Neutrophil (primary cell): ENCODE measurements around the gene GTPBP3.

Source experiments
- H3K27ac ChIP-seq: fragments of 200-600 bp; sonication (generic); 2 replicates; pipeline ENCODE4 v1.5.1; 2016; ENCODE audit warnings: mild to moderate bottlenecking, moderate library complexity
- H3K27me3 ChIP-seq: fragments of 200-600 bp; sonication (generic); 2 replicates; pipeline ENCODE4 v1.6.0; 2016; ENCODE audit warnings: mild to moderate bottlenecking
- H3K36me3 ChIP-seq: fragments of 200-600 bp; sonication (generic); 2 replicates; pipeline ENCODE4 v1.5.1; 2017
- H3K4me1 ChIP-seq, 2 experiments: fragments of 200-600 bp in 1 of 2; sonication (generic) in 1 of 2; 1 replicate in 1 of 2; 2 replicates in 1 of 2; pipeline versions ENCODE4 v1.5.1 to v1.6.1; 2013 to 2016; ENCODE audit warnings: low read depth in 1 of 2, low read length in 1 of 2, mild to moderate bottlenecking in 1 of 2, moderate library complexity in 1 of 2; ENCODE audit not compliant: control insufficient read depth in 1 of 2, insufficient read depth in 1 of 2
- H3K4me3 ChIP-seq, 2 experiments: fragments of 200-600 bp in 1 of 2; sonication (generic) in 1 of 2; 1 replicate in 1 of 2; 2 replicates in 1 of 2; pipeline ENCODE4 v1.5.1; 2013 to 2016; ENCODE audit warnings: low read depth in 1 of 2, low read length in 1 of 2, mild to moderate bottlenecking in 1 of 2, moderate library complexity in 1 of 2
- H3K9me3 ChIP-seq: fragments of 200-600 bp; sonication (generic); 2 replicates; pipeline ENCODE4 v1.5.1; 2016
- TF ChIP-seq, protein P1 (sequence below): fragments of 200-600 bp; sonication (generic); IDR thresholded peaks from 2 replicates; pipeline ENCODE4 v1.5.1; 2016; ENCODE audit warnings: antibody characterized with exemption

The GTPBP3 gene

DNA sequence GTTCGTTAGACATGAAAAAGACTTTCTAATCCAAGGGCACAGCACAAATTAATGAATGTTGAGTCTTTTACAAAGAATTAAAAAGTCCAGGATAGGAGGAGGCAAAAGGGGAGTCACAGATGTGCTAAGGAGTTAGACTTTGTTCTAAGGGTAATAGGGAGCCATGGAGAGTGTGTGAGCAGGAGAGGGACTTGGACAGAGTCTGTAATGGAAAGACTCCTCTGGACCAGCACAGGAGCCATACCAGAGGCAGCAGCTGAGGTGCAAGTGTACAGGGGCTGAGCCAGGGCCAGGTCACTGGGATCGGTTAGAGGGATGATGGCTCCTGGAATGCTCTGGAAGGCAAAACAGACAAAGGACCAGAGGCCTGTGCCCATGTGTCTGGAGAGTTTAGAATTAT lies 10.5 kb downstream of the GTPBP3 start:
- H3K27me3 ChIP-seq, result peaks cover 65% of the 10 kb centered on the region
- peaks cover 2 to 4% of the 10 kb centered on the region in 2 experiments for H3K4me1 ChIP-seq
- TF ChIP-seq, protein P1, sequence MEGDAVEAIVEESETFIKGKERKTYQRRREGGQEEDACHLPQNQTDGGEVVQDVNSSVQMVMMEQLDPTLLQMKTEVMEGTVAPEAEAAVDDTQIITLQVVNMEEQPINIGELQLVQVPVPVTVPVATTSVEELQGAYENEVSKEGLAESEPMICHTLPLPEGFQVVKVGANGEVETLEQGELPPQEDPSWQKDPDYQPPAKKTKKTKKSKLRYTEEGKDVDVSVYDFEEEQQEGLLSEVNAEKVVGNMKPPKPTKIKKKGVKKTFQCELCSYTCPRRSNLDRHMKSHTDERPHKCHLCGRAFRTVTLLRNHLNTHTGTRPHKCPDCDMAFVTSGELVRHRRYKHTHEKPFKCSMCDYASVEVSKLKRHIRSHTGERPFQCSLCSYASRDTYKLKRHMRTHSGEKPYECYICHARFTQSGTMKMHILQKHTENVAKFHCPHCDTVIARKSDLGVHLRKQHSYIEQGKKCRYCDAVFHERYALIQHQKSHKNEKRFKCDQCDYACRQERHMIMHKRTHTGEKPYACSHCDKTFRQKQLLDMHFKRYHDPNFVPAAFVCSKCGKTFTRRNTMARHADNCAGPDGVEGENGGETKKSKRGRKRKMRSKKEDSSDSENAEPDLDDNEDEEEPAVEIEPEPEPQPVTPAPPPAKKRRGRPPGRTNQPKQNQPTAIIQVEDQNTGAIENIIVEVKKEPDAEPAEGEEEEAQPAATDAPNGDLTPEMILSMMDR, result no peak
- no peaks in the 10 kb centered on the region for H3K9me3 ChIP-seq
- H3K36me3 ChIP-seq, result no peaks in the 10 kb centered on the region
- no peak overlapping the region for H3K4me3 ChIP-seq
- H3K27ac ChIP-seq, result no peak overlapping the region

- peaks cover 73% of the 10 kb centered on the region for H3K27me3 ChIP-seq
- H3K4me3 ChIP-seq, result no peak overlapping the region
- no peaks in the 10 kb centered on the region for H3K36me3 ChIP-seq
- no peak overlapping the region for H3K27ac ChIP-seq
- H3K9me3 ChIP-seq, result no peaks in the 10 kb centered on the region
- TF ChIP-seq, protein P1, result no peak
- H3K4me1 ChIP-seq, result peaks cover 2 to 4% of the 10 kb centered on the region in 2 experiments
These were observed 11.3 kb downstream of the GTPBP3 start for GRCh38 chr19:17348700-17349099.

DNA sequence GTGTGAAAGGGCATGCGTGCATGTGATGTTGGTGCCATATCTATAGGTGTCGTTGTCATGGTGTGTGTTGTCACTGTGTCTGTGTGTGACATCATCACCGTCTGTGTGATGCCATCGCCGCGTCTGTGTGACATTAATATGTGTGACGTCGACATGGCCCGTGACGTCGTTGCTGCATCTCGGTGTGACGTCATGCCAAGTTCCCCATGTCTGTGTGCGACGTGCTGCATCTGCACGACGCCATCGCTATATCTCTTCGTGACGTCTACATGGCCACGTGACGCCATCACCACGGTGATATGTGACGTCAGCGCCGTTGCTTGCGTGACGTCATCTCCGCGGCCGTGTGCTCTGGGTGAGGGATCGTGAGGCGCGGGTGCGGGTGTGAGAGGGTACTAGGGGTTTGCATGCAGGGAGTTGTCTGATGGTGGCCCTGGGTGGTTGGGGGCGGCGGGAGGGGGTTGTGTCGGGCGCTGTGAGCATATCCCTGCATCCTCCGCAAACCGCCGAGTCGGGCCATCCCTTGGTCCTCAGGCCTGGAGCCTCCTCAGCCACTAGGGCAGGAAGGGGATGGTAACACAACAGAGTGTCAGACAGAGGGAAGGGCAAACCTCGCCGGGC lies 14.6 kb downstream of the GTPBP3 start:
- H3K27ac ChIP-seq, result no peak overlapping the region
- no peaks in the 10 kb centered on the region for H3K36me3 ChIP-seq
- no peaks in the 10 kb centered on the region for H3K9me3 ChIP-seq
- no peak overlapping the region for H3K4me3 ChIP-seq
- H3K27me3 ChIP-seq, result peaks cover 69% of the 10 kb centered on the region
- TF ChIP-seq, protein P1, result no peak
- H3K4me1 ChIP-seq, result peaks cover 0 to 4% of the 10 kb centered on the region in 2 experiments

- peaks cover 0 to 4% of the 10 kb centered on the region in 2 experiments for H3K4me1 ChIP-seq
- H3K27me3 ChIP-seq, result peaks cover 61% of the 10 kb centered on the region
- no peak overlapping the region for H3K4me3 ChIP-seq
- TF ChIP-seq, protein P1, result no peak
- H3K27ac ChIP-seq, result no peak overlapping the region
- H3K9me3 ChIP-seq, result no peaks in the 10 kb centered on the region
- no peaks in the 10 kb centered on the region for H3K36me3 ChIP-seq
These were observed 15.4 kb downstream of the GTPBP3 start for GRCh38 chr19:17352608-17353280.

GRCh38 chr19:17353386-17353785 lies 16.0 kb downstream of the GTPBP3 start:
- TF ChIP-seq, protein P1, result no peak
- Histone ChIP-seq H3K4me1 (peaks cover 0 to 4% of the 10 kb centered on the region in 2 experiments), H3K36me3 (no peaks in the 10 kb centered on the region), H3K9me3 (no peaks in the 10 kb centered on the region), H3K27ac (no peak overlapping the region), H3K4me3 (no peak overlapping the region), H3K27me3 (peaks cover 55% of the 10 kb centered on the region)
